AG04449 (cell line): ENCODE measurements around the gene MARK4.

Experiments used
- CTCF ChIA-PET: fragments of 350-600 bp; formaldehyde crosslinking; extraction: SDS; loops from one replicate; lab custom pipeline; 2021; ENCODE audit warnings: antibody characterized with exemption; lab: Yijun Ruan, JAX
- POLR2A ChIA-PET: fragments of 400-600, 350-600 bp; formaldehyde crosslinking; extraction: SDS; loops from one replicate; lab custom pipeline; 2020; ENCODE audit warnings: antibody characterized with exemption, inconsistent platforms; lab: Yijun Ruan, JAX
- DNase-seq: peaks from one replicate; pipeline ENCODE4 v3.0.0-alpha.2; 2010; ENCODE audit warnings: low read depth, low spot score
- H3K4me3 ChIP-seq: 2 replicates; pipeline ENCODE4 v1.5.1; 2011; ENCODE audit warnings: low read depth, mild to moderate bottlenecking, control low read depth, low read length
- CTCF ChIP-seq: IDR thresholded peaks from one replicate; pipeline ENCODE4 v1.5.1; 2011; ENCODE audit warnings: mild to moderate bottlenecking, moderate library complexity, low read length, control low read depth, inconsistent platforms; ENCODE audit not compliant: insufficient read depth; ENCODE audit errors: missing control alignments

Gene MARK4

GRCh38 chr19:45250832-45251451 lies at the start of gene MARK4:
MARK4 (plus strand) TSS chr19:45251271; CDS start chr19:45251589, 318 bp downstream.
- POLR2A ChIA-PET: no interaction called here

GRCh38 chr19:45202637-45203036 lies 48.4 kb upstream of the MARK4 start:
- H3K4me3 ChIP-seq: no peak overlapping the region
- CTCF ChIA-PET: interaction anchor here (1.2 kb wide), 1 partner anchor 46 kb away, joined by 3 read pairs; no protein-coding TSS in a partner anchor
- no peak for DNase-seq
- TF ChIP-seq CTCF: no peak
- POLR2A ChIA-PET: no interaction called here

More at GRCh38 chr19:45250832-45251451, at the start of gene MARK4:
- CTCF ChIA-PET: interaction anchor here (3.1 kb wide), 1 partner anchor 50 kb away, joined by 19 read pairs; no protein-coding TSS in a partner anchor
- DNase-seq: no peak
- peak within 1 kb of the TSS; percentile 78 for H3K4me3 ChIP-seq
- no peak for TF ChIP-seq CTCF

GRCh38 chr19:45205810-45206209 lies 45.3 kb upstream of the MARK4 start:
- CTCF ChIA-PET: interaction anchor here (1.2 to 1.5 kb wide), 3 partner anchors 13 to 133 kb away, joined by 3 read pairs; no protein-coding TSS in a partner anchor
- no peak for TF ChIP-seq CTCF
- POLR2A ChIA-PET: no interaction called here
- DNase-seq: no peak
- no peak overlapping the region for H3K4me3 ChIP-seq

- no peak overlapping the region for H3K4me3 ChIP-seq
- DNase-seq: no peak
- no peak for TF ChIP-seq CTCF
- ChIA-PET CTCF (interaction anchor here (1.2 to 1.7 kb wide), 4 partner anchors 13 to 132 kb away, joined by 3 to 4 read pairs (median 3); no protein-coding TSS in a partner anchor), POLR2A (no interaction called here)
These were observed 44.7 kb upstream of the MARK4 start for GRCh38 chr19:45206328-45206727.

- no peak for TF ChIP-seq CTCF
- no peak overlapping the region for H3K4me3 ChIP-seq
- CTCF ChIA-PET: no interaction called here
- DNase-seq: no peak
- POLR2A ChIA-PET: no interaction called here
These were observed 39.2 kb upstream of the MARK4 start for GRCh38 chr19:45211751-45212381.

- ChIA-PET POLR2A (no interaction called here), CTCF (interaction anchor here (1.3 kb wide), 1 partner anchor 12 kb away, joined by 4 read pairs; no protein-coding TSS in a partner anchor)
- TF ChIP-seq CTCF: no peak
- no peak for DNase-seq
- no peak overlapping the region for H3K4me3 ChIP-seq
These were observed 38.0 kb upstream of the MARK4 start for GRCh38 chr19:45213031-45213430.
